ENCODE results near the gene HSPA4L.

Gene HSPA4L

DNA sequence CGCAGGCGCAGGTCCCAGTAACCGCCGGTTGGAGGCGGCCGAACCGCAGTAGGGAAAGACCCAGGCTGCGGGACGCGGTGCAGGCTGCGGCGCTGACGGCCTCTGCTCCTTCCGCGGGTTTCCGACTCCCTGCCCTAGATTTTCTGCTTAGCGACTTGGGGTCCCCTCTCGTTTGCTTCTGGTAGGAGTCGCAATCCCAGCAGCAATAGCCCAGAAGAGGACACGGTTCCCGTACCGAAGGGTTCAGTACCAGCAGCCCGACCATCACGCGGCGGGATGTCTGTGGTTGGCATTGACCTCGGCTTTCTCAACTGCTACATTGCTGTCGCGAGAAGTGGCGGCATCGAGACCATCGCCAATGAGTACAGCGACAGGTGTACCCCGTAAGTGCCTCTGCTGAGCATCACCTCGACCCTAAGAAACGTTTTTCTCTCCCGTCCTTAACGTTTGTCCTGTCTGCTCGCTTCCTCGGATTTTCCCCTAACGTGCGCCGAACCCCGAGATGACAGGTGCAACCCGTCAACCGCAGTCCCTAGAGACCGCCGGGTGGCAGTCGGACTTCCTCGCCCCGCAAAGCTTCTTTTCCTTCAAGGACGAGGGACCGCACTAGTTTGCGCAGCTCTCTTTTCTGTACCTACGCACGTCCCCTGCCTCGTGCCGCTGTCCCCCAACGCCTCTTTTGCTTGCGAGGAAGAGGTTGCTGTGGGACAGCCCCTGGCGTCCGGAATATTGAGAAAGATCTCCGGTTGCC lies at the start of gene HSPA4L:
Gene HSPA4L (plus strand): TSS at position 48 of the 751 bp plus-strand sequence. CDS start 229 bp downstream, at position 277.
- DNase-seq = peak; percentile 72

DNA sequence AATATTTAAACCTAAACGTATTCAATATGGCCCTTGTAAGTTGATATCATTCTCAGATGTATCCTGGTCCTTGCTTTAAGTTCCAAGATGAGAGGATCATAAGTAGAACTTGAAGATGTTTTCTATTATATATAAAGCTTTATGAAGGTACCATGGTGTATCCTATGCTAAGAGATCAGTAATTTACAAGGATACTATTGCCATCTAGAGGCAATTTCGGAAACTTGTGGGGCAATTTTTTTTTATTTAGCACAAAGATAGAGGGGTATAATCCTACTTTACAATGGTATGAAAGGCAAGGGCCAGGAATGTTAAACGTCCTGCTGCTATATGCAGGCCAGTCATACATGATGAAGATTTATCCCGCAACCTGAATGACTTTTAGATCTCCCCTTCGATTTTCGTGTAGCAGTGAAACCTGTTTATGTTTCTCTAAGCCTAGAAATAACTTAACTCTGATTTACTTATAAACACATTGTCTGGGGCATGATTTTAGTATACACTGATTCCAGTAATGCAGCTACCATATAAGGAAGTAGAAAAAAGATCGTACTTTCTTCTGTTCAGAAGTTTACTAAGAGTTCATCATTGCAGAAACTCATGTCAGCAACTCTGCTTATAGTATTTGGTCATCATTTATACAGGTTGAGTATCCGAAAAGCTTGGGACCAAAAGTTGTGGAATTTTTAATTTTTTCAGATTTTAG lies 49.3 kb upstream of the HSPA4L start:
- DNase-seq = no peak

DNA sequence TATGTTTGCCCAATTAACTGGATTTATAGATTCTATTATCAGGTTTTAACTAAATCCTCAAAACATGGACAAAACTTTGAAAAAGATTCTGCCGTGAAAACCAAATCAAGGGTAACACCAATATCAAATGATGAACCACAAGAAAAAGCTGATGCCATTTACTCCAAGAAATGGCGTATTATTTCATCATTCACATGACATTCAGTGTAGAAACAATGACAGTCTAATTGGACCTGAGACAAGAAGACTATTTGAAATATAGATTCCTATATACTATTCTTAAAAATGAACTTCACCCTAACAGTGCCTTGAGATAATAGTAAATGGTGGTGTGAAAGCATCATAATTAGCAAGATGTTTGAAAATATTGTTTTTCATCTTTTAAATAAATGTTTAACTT lies 47.1 kb upstream of the HSPA4L start:
- no peak for DNase-seq

DNA sequence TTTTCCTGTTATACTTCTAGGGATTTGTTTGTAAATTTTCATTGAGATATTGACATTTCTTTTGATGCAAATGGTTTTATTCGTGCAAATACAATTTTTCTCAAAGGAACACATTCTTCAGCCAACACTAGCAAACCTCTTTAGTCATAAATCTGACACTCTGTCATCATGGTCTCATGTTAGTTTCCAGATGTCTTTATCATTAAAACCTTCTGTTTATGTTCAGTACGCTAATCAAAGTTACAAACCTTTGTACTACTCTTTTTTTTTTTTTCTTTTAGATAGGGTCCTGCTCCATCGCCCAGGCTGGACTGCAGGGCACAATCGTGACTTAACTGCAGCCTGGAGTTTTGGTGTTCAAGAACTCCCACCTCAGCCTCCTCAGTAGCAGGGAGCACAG lies 44.8 kb upstream of the HSPA4L start:
- no peak for DNase-seq

DNA sequence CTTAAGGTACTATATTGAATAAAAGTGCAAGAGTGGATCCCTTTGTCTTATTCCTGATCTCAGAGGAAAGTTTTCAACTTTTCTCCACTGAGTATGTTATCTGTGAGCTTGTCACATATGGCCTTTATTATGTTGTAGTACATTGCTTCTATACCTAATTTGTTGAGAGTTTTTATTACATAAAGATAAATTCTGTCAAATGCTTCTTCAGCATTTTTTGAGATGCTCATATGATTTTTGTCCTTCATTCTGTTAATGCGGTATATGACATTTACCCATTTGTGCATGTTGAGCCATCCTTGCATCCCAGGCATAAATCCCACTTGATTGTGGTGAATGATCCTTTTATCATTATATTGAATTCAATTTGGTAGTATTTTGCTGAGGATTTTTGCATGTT lies 40.9 kb upstream of the HSPA4L start:
- no peak for DNase-seq

DNA sequence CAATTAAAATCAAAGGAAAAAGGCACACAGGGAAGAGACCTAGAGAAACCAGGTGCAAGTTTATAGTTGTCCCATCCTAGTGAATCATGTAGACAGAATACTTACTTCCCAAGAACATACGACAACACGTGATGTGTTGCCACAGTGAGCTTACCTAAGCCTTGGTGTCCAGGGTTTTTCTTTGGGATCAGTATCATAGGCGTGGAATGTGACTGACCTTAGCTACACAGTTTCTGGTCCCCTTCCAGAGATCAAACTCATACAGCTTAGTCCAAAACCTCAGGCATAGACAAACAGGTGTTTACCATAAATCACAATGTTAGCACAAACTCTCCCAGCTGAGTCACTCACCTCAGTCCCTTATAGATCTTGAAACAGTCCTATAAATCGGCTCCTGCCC lies 34.2 kb upstream of the HSPA4L start:
- no peak for DNase-seq

DNA sequence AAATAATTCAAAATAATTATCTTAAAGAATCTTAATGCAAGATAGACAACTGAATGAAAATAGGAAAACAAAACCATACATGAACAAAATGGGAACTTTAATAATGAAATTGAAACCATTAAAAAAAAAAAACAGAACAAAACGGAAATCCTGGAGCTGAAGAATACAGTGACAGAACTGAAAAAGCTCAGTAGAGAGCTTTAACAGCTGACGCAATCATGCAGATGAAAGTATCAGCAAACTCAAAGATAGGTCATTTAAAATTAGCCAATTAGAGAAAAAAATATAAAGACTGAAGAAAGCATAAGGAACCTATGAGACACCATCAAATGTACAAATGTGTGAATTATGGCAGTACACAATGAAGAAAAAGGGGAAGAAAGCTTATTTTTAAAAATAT lies 33.2 kb upstream of the HSPA4L start:
- no peak for DNase-seq

DNA sequence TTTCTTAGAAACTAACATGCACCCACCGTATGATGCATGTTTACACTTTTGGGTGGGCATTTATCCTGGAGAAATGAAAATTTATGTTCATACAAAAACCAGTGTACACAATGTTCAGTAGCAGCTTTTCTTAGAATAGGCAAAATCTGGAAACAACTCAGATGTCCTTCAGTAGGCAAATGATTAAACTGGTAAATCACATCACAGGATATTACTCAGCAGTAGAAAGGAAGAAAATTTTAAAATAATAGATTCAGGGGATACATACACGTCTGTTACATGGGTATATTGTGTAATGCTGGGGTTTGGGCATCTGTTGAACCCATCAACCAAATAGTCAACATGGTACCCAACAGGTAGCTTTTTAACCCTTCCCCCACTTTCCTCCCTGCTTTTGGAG lies 25.2 kb upstream of the HSPA4L start:
- DNase-seq = no peak

DNA sequence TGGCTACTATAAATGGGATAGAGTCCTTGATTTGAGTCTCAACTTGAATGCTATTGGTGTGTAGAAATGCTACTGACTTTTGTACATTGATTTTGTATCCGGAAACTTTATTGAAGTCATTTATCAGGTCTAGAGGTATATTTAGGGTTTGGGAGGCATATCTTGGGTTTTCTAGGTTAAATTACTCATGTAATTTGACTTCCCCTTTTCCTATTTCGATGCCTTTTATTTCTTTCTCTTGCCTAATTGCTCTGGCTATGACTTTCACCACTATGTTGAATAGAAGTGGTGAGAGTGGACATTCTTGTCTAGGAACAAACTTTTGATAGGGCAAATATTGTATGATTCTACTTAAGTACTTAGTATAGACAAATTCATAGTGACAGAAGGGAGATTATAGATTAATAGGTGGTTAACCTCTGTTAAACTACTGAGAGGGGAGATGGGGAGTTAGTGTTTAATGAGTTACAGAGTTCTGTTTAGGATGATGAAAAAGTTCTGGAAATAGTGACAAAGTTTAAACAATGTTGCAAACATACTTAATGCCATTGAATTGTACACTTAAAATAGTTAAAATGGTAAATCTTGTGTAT lies 22.8 kb upstream of the HSPA4L start:
- no peak for DNase-seq

DNA sequence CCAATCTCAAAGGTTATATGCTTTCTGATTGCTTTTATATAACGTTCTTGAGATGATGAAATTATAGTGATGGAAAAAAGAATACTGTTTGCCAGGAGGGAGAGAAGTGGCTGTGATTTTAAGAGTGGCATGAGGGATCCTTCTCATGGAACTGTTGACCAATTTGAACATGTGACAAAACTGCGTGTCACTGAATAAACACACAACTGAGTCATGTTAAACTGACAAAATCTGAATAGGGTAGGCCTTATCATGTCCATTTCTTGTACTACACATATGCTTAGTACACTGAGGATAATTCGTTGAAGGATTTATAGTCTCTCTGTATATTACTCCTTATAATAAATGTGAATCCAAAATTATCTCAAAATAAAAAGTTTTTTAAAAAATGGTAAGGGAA lies 22.2 kb upstream of the HSPA4L start:
- DNase-seq = no peak

DNA sequence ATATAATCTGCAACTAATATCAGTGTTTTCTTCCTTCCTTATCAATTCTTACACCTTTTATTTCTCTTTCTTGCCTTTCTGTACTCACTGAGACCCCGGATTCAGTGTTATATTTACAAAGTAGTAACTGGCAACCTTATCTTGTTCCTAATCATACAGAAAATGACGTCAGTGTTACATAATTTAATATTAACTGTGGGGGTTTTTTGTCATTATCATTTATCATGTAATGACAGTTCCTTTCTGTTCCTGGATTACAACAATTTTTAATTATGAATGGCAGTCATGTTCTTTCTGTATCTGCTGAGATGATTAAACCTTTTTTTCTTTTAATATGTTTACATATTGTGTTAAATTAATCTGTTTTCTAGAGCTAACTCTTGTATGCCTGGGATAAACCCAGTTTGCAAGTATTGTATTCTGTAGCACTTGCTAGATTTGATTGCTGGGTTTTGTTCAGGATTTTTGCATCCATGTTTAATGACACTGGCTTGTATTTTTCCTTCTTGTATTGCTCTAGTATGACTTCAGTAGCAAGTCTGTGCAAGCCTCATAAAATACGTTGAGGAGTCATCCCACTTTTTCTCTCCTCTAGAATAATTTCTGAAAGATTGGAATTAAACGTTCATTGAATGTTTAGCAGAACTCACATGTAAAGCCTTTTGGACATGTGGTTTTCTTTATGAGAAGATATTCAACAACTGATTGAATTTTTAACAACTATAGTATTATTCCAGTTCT lies 10.4 kb upstream of the HSPA4L start:
- DNase-seq = no peak

DNA sequence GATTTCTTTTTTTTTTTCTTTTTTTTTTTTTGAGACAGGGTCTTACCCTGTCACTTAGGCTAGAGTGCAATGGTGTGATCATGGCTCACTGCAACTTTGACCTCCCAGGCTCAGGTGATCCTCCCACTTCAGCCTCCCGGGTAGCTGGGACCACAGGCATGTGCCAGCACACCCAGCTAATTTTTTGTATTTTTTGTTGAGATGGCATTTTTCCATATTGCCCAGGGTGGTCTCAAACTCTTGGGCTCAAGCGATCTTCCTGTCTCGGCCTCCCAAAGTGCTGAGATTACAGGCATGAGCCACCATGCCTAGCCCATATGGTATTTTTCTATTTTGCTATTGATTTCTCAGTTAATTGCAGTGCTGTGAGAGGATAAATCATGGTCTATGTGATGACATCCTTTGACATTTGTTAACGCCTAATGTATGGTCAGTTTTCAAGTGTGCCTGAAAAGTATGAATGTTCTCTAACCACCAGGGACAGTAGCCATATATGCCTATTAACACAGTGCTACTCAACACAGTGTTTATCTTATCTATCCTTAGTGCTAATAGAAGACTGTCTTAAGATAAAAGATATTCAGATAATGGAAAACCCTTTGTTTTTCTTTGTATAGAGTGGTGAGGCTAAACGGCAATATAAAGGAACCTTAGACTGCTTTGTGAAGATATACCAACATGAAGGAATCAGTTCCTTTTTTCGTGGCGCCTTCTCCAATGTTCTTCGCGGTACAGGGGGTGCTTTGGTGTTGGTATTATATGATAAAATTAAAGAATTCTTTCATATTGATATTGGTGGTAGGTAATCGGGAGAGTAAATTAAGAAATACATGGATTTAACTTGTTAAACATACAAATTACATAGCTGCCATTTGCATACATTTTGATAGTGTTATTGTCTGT lies 9.1 kb upstream of the HSPA4L start:
- DNase-seq = no peak

DNA sequence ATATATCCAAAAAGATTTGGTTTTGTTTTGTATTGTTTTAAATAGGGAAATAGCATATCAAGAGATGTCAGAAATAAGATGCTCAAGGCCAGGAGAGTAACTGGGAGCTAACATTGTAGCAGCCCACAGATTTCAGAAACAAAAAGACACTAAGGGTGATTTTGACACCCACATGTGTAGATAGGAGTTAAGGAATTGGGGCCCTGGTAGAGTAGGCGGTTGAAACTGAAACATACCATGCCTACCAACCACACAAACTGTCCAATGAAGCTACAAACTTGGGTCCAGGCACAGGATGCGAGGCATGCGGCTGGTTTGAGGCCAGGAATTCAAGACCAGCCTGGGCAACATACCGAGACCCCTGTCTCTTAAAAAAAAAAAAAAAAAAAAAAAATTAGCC lies 6.3 kb upstream of the HSPA4L start:
- DNase-seq = no peak

DNA sequence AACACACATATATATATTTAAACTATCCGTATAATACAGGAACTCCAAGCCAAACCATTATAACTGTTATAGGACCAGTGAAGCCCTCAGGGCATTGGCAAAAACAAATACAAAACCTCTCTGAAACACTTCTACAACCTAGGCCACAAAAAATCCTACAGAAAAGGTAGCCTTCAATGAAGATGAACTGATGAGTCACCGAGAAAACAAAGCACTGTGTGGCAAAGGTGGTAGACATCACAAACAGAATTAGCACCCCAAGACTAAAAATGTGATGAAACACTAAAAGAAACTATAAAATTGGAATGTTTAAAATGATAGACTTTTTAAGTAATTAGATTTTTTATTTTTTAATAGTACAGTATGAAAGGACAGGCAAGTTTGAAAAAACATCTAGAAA lies 5.5 kb upstream of the HSPA4L start:
- no peak for DNase-seq

DNA sequence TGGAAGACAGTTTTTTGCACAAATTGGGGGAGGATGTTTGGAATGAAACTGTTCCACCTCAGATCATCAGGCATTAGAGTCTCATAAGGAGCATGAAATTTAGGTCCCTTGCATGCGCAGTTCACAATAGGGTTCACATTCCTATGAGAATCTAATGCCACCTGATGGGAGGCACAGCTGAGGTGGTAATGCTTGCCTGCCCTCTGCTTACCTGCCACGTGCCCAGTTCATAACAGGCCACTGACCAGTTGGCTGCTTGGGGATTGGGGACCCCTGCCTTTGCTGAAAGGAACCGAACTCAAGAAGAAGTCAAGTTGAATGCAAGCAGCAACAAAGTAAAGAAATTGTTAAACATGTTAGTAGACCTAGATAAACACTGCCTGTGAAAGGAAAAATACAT lies 4.6 kb upstream of the HSPA4L start:
- no peak for DNase-seq

DNA sequence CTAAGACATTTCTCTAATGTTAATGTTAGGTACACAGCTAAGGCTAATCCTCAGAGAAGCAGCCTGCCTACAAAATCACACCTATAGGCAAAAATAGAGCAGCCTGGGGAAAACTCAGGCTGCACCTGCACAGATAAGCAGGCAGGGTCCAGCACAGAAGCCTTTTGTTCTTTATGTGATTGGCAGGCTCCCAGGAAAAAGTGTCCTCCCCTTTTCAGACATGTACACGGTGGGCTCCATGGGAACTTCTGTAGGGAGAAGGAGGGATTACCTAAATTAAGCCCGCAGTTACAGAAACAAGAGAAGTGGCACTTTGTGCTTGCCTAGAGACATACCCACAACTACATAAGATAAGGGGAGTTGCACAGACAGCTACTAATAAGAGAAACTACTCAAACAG lies 4.0 kb upstream of the HSPA4L start:
- DNase-seq = no peak

DNA sequence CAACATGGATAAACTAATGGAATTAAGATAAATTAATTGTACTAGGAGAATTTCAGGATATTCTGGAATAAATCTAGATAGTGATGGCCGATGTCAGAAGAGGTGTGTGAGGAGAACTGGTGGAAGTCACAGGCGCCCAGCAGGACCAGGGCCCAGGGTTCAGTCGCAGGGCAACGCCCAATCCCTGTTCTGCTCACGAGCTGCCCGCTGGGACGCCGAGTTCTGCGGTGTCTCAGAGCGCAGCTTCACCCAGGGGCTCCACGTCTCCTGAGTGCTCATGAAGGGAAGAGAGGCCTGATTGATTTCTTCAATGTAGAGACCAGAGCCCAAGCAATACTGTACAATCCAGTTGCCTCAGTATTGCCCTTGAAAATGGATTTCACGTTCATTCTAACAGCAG lies 1.5 kb upstream of the HSPA4L start:
- no peak for DNase-seq

DNA sequence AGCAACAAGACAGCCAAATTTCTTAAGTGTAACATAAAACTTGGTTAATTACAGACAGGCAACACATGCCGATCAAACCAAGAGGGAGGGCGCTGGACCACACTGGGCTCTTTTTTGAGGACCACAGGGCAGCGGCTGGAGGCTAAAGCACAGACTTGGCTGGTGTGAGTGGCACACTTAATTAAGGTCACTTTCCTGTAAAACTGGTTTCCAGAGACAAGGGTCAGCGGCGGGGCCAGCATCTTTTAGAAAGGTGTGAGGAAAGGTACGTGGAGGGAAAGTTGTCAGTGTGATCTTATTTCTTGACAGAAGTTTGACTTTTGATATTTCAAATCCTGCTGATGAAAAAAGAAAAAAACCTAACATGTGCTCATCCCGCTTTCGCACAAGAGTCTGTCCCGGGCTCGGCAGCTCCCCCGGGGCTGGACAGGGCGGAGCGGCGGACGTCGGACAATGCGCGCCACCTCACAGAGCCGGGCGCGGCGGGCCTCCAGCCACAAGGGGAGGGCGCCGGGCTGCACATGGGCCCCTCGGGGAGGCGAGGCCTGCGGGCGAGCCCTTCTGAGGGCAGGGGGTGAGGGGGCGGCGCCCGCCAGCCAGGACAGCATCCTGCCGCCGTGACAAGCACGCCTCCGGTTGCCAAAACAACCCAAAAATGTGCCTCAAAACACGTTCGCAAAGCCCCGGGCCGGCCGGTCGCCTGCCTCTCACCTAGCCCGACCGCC lies 660 bp upstream of the HSPA4L start:
- peak; percentile 25 for DNase-seq

DNA sequence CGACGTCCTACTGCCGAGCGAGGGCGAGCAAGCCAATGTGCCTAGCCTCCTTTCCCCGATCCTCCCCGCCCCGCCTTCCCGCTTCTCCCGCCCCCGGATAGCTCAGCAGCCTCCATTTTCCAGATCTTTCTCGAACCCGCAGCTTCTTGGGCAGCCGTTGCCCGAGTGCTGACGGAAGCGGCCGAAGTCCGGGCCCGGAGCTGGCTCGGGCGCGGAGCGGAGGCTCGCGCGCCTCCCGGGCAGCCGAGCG lies 172 bp upstream of the HSPA4L start:
- peak; percentile 94 for DNase-seq

DNA sequence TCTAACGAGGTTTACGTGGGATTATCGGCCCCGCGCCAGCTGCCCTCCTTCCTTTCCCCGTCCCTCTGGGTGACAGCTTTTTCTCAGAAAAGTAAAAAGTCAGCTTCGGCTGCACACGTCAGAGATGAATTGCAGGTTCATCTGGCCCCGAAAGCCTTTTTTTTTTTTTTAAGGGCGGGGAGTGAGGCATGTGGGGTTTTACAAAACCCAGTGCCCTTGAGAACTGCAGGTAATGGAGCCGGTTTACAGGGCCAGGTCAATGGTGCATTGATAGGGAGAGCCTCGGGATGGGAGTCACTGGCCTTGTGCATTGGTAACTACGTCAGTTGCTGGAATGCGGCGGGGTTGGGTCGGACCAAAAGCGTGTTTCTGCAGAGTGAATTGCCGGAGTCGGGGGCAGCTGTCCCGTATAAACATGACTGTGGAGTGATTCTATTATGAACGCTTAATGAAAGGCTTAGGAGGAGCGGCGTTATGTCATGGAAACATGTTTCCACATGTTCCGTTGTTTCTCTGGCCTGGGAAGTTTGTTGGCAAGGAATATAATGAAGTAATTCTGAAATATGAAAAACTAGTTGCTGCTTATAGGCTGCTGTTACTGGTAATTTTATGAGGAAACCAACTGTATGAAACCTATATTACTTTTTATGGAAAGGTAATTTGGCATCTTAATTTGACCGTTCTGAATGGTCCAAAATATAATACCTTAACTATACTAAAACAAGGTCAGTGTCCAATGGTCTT lies 1.1 kb downstream of the HSPA4L start:
- peak; percentile 90 for DNase-seq
